SU-DHL-6 (cell line): Measurements from ENCODE around the gene GCNT1.

Experiments
- CTCF ChIP-seq: fragments of 200-600 bp; sonication (generic); IDR thresholded peaks from one replicate; pipeline ENCODE4 v1.5.1; 2017; ENCODE audit warnings: antibody characterized with exemption, mild to moderate bottlenecking, low read length, moderate library complexity; ENCODE audit not compliant: insufficient read depth, poor library complexity, severe bottlenecking
- EZH2phosphoT487 ChIP-seq: fragments of 200-600 bp; sonication (generic), shearing (Covaris generic); conservative IDR thresholded peaks from 2 replicates; pipeline ENCODE4 v1.6.1; 2018; ENCODE audit warnings: mild to moderate bottlenecking, antibody characterized with exemption, low read length, moderate library complexity, mixed read lengths

- no peak for TF ChIP-seq CTCF
- no peak for TF ChIP-seq EZH2phosphoT487
Measured at GRCh38 chr9:76531231-76531780, 72.3 kb downstream of the GCNT1 start.
